Measurements from ENCODE around the gene ATXN10.

GRCh38 chr22:45882881-45883810, 211.5 kb downstream of the ATXN10 start:
- TF ChIP-seq CTCF (IDR thresholded peaks at IDR 0.05) (no peak), POLR2A (IDR thresholded peaks at IDR 0.05) (no peak)

Data from lower leg skin (tissue), 3 donors.